GM20431 (cell line): ENCODE results near the gene CHRNA4.

Source experiments
- in situ Hi-C: fragments of 300-500 bp; cut with MseI, MboI; formaldehyde crosslinking; loops from one replicate; pipeline ENCODE4 v1.15.0; 2020; ENCODE audit warnings: low sequenced_read_pairs; ENCODE audit not compliant: unreplicated experiment

The CHRNA4 gene

DNA sequence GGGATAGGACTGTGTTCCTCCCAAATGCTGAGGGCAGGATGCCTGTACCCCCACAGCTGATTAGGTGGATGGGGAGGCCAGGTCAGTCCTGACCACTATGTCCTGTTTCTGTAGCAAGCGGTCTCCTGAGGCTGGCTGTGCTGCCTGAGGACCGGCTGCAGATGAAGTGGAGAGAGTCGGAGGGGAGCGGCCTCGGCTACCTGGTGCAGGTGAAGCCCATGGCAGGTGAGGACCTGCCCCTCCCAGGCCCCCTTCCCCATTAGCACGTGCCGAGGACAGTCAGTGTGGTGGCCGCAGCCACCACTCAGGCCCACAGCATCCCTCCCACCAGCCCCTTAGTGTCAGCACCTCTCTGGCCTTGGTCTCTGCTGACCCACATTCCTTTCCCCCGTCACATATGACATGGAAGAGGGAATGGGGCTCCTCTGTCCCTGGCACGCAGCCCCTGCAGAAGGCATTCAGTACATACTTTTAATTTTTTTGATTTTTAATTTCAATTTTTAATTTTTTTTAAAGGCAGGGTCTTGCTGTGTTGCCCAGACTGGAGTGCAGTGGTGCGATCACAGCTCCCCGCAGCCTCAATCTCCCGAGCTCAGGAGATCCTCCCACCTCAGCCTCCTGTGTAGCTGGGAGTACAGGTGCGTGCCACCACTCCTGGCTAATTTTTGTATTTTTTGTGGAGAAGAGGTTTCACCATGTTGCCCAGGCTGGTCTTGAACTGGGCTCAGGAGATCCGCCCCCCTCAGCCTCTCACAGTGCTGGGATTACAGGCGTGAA lies 63.2 kb downstream of the CHRNA4 start:
- in situ Hi-C loops = no loop called here

GRCh38 chr20:63297371-63297781 lies 63.8 kb downstream of the CHRNA4 start:
- in situ Hi-C loops = no loop called here

DNA sequence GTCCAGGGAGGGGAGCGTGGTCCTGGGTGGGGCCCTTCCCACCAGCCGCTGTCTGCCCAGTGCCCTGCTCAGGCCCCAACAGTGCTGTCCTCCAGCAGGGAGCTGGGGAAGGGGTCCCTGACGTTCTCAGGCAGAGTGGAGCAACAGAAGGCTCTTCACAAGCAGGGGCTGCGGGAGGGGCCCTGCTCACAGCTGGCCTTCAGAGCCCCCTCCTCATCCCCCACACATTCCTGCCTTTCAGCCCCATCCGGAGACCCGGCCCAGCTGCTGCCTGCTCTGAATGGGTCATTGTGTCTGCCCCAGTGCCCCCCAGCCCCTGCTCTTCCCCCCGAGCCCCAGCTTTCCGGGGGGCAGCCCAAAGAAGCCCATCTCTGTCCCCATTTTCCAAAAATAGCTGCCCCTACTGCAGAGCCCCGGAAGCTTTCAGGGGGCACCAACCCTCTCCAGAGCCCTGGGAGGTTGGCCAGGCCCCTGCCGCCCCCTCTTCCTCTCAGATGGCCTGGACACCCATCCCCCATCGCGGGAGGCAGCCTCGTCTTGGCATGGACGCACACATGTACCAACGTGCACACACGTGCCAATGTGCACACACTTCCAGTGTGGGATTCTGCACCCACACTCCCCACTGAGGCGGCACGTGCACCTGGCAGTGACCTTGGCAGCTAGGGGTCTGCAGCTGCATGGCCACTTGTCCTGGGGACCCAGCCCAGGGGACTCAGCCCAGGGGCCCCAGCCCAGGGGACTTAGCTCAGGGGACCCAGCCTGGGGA lies 64.4 kb downstream of the CHRNA4 start:
- in situ Hi-C loops = no loop called here

DNA sequence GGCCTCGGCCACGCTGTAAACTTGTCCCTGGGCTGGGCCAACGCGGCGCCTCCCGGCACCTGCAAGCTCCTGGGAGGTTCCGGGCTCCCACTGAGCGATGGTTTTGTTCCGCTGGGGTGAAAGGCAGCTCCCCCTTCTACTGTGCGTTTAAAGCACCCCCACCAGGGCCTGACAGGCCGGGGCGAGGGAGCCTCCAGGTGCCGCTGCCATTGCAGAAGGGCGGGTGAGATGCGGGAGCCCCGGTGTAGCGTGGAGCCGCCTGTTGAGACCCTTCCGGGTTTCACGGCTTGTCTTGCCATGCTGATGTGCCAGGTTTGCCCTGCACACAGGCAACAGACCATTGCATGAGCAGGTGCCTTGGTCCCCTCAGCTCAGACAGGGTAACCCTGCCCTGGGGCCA lies 65.3 kb downstream of the CHRNA4 start:
- in situ Hi-C loops = no loop called here

- in situ Hi-C loops = no loop called here
These were observed 65.7 kb downstream of the CHRNA4 start for GRCh38 chr20:63295422-63295821.

GRCh38 chr20:63295018-63295417 lies 66.1 kb downstream of the CHRNA4 start:
- in situ Hi-C loops = no loop called here

GRCh38 chr20:63294536-63294900 lies 66.6 kb downstream of the CHRNA4 start:
- in situ Hi-C loops = no loop called here

- in situ Hi-C loops = no loop called here
These were observed 67.1 kb downstream of the CHRNA4 start for GRCh38 chr20:63293871-63294535.

- in situ Hi-C loops = no loop called here
These were observed 67.7 kb downstream of the CHRNA4 start for GRCh38 chr20:63293456-63293855.
